IPS DF 4.7 (cell line): ENCODE results near the gene NTM.

ENCODE experiments used
- DNase-seq: peaks from one replicate; pipeline ENCODE4 v3.0.0-alpha.2; 2013; ENCODE audit warnings: low spot score; ENCODE audit errors: extremely low read depth

NTM gene

DNA sequence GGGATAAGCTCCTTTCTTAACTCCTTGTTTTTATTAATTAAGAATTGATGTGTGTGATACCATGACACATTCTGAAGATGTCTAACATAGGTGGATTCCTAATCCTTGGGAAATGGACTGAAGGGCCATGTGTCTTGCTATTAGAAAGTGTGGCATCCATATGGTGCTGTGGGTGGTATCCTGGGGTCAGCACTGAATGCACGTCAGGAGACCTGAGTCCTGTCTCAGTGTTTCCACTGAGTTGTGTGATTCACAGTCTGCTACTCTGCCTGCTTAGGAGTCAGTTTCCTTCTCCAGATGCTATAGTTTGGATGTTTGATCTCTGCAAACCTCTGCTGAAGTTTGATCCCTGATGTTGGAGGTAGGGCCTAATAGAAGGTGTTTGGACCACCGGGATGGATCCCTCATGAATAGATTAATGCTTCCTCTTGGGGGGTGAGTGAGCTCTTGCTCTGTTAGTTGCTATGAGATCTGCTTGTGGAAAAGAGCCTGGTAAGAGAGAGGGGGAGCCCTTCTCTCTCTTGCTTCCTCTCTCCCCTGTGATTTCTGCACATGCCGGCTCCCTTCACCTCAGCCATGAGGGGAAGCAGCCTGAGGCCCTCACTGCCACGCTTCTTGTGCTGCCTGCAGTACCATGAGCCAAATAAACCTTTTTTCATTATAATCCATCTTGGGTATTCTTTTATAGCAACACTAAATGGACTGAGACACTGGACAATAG is 666.5 kb downstream of the NTM start:
- no peak for DNase-seq

DNA sequence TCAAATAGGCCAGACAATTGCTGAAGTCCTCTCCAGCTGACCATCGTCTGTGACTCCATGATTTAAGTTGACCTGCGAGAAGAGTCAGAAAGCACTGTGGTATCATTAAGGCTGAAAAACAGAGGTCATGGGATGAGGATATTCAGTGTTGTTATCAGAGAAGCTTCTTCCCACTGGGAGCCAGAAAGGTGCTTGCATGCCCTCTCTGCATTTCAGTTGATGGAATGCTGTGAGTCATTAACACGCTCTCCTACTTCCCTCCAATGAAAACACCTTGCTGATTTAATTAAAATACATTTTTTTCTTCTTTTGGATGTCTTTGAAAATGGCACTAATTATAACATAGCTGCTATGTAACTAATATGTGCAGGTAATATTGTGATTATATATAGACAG is 667.0 kb downstream of the NTM start:
- peak; percentile 28 for DNase-seq

DNA sequence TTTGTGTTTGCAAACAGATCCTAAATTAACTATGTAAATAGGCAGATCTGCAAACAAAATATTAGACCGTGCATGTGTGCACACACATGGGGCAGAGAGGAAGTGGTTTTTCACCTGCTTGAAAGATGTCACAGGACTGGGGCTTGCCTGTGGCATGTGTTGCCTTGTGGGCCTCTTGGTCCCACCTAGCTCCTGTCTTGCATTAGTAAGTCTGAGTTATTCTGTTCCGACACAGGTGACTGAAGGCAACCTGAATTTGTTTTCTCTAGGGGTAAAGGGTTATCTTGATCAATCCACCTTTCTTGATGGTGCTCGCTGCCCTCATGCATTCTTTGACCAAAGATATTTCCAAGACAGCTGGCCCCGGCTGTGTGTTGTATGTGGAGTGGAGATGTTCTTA is 667.5 kb downstream of the NTM start:
- DNase-seq, result no peak

DNA sequence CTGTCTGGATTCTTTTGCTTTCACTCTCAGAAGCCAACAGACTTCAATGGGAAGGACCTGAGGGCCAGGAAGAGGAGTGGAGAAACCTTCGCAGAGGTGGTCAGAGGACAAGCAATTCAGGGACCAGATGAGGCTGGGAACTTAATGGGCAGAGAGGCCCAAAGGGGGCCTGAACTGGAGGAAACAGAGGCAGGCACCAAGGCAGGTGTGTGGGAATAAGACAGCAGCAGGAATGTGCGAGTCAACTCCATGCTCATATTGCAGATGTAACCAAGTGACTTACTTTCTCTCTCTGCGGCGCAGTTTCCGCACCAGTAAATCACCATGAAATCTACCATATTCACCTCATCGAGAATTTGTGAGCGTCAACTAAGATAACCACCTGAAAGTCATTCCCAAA is 669.1 kb downstream of the NTM start:
- DNase-seq, result no peak

DNA sequence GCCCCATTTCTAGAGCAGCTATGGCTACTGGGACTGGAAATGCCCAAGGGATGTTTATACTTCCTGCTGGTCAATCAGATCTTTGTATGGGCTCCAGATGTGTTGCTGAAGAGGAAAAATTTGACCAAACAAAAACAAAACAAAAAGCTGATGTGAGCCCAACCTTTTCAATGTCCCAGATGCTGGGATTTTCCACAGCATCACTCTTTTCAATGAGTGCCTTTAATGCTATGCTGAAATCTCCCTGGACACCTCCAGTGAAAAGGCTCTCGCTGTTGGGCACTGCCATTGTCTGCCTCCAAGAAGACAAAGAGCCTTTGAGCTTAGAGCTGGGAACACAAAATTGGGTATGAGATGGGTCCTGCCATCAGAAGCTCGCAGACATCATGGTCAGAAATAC is 671.9 kb downstream of the NTM start:
- no peak for DNase-seq

DNA sequence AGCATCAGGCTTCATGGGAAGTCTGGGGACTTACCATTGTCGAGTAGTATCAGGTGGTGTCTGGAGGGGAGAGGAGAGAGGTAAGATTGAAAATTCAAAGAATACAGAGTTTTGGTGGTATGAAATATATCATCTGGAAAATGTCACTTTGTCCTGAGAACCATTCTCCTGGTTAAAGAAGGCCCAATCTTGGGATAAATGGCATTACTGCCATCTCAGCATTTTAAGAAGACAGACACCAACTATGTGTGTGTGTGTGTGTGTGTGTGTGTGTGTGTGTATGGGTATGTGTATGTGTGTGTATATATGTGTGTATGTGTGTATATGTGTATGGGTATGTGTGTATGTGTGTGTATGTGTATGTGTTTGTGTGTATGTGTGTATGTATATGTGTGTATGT is 673.3 kb downstream of the NTM start:
- no peak for DNase-seq

DNA sequence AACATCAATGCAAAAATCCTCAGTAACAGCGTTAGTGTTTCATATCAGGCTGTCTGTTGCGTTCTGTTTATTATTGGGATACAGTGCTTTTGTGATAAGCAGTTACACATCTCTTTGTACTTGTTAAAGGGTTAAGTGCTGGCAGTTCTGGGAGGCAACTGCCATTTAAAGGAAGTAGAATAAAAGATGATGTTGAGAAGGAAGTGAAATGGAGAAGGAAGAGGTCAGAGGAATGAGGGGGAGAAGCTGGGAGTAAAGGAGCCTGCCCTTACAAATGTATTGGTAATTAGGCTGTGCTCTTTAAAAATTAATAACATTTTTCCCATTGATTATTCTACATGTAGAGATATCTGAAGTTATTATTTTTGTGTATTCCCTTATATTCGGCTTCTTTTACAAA is 674.7 kb downstream of the NTM start:
- no peak for DNase-seq

DNA sequence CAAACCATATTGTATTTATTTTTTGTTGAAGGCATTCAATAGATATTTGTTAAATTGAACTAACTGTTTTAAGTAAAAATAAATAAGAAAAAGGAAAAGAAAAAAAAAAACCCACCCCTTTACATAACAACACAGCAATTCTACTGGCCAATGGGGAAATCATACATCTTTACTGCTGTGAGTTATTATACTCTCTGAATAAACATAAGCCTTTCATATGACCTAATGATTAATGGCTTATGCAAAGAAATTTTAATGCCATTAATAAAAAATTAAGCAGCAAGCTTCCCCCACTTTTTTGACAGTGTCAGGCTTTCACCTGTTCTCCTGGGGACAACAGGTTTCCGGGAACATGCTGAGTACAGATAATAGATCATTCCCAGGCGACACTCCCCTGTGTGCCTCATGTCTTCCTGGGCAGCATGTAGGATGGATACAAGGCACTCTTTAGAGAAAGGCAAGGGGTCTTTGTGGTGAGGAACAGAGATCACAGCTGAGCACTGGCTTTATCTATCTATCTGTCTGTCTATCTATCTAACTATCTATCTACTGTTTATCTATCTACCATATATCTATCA is 676.0 kb downstream of the NTM start:
- no peak for DNase-seq

DNA sequence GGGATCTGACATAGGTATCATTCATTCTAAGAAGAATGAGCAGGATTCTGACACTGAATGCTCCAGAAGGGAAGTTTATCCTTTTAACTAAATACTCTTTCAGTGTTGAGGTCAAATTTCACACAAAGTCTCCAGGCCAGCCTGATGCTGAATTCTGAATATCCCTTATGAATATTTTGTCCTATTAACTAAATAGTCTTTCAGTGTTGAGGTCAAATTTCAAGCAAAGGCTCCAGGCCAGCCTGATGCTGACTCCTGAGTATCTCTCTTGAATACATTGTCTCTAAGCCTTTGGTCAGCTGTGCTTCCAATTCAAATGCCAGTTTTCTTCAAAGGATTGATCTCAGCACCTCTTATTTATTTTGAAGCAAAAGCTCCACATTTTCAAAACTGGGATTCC is 676.8 kb downstream of the NTM start:
- no peak for DNase-seq

DNA sequence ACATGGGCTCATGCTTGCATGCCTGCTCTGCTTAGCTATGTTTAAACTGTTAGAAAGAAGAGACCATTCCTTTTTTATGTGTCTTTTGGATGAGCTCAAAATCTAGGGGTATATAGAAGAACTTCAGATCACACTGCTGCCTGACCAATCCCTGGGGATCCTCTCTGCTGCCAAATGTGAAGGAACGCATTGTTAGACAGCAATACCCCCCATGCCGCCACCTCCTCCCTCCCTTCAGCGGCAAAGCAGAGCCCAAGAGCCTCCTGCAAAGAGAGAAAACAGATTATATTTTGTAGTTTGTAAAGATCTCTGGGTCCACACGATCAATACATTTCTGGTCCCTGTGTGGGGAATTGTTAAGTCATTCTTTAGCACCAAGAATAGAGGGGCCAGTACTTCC is 677.6 kb downstream of the NTM start:
- DNase-seq, result no peak

DNA sequence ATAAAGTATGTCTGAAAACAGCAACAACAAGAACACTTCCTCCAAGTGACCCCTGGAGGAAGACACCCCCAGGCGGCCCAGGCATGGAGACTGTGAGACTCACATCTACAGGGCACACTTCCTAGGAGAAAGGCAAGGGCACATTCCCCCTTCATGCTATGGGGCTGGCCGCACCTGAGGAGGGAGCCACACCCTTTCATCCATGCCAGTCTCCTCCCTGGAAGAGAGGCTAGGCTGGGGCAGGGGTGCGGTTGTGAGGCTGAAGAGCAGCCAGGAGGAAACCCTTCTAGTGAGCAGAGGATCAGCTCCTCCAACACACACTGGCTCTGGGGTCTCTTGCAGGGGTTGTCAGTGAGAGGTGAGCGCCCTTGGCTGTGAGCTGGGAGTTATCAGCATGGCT is 678.8 kb downstream of the NTM start:
- no peak for DNase-seq

DNA sequence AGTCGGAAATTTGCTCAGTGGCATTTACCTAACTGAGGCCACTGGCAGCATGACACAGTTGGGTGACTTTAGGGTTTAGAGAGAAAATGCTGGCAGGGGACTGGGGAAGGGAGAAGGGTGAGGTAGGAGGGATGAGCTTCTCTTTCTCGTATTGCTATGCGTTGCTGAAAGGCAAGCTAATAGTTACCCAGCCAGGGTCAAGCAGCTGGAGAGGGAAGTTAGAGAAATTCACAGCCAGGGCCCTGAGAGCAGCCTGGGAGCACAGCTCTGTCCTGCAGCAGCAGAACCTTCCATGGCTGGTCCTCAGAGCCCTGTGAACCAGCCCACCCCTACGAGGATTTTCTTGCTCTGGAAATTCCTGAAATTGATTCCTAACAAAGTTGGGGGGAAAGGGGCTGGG is 679.6 kb downstream of the NTM start:
- DNase-seq, result no peak

DNA sequence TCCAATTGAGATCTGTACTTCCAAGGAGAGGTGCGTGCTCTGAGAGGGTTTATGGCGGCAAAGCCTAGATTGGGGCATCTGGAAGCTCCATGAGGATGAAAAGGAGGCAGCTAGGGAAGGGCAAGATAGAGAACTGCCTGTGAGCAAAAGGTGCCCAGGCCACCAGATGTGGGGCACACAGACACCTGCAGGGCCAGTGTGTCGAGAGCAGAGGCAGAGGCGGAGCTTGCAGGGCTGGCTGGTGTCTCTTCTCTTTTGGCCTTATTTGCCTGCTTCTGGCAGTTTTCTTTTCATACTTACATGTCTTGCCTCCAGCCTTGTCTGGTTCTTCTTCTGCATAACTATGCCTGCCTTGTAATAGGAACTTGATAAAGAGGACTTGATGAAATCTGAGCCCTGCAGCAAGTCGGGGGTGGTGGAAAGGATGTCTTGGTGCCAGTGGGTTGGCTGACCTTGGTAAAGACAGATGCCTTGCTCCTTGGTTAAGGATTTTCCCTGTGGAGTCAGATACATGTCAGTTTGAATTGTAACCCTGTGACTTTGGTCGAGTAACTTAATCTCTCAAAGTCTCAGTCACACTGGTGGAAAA is 680.3 kb downstream of the NTM start:
- DNase-seq, result no peak

DNA sequence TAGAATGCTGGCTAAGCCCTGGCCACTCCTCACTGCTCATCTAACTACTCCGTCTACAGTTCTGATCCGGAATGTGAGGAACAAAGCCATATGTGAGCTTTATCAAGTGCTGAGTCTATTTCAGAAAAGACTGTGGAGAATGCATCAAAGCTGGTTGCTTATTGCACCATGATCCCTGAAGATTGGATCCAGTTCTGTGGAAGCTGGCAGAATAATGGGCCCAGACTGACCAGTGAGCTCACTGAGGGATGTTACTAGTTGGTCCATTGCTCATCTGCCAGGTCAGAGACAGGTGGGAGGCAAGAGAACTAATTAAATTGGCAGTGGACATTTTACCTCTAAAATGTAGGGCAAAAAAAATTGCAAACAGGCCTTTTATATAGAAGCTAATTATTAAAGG is 681.3 kb downstream of the NTM start:
- no peak for DNase-seq

DNA sequence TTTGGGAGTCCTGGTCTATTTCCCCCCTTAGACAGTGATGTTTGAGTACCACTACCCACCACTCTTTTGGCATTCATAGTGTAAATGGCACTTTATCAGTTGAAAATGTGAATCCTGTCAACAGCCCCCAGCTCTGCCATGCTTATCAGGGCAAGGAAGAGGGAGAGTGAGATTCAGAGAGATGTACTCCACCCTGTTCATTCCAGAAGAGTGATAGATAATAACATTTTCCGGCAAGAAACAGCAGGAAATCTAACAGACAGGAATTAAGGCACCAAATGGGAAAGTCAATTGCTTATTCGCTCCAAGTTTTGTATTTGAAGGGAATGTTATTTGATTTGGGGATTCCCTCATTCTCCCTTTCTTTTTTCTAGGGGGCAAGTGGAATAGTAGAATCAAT is 681.9 kb downstream of the NTM start:
- DNase-seq, result no peak

DNA sequence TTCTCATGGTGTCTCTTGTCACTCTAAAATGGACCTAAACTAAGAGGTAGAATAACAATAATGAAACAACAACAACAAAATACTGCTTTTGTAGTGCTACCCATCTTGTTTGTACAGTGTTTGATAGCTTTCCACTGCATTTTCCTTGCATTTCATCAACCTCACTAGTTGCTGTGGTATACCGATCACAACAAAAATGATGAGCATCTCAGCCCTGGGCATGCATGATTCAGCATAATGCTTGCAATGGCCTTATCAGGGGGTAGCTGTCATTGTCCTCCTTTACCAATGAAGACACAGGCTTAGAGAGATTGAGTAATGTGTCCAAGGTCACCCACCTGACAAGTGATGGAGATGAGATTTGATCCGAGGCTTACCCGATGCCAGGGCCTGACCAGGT is 682.5 kb downstream of the NTM start:
- DNase-seq, result no peak

DNA sequence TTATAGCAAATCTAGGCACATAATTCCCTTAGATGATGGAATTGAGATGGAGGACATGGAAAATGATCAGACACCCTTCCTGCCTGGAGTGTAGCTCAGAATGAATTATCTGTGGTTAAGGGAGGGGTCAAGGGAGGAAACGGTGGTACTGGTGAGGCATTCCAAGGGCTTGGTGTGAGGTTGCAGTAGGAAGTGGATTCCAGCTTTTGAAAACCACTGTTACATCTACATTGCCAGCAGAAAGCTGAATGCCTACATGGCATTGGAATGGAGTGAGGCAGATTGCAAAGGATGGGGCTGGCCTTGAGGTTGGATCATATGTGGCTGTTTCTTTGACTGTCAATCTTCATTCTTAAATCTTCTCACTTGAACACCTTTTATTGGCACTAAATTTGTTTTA is 684.4 kb downstream of the NTM start:
- DNase-seq, result no peak

DNA sequence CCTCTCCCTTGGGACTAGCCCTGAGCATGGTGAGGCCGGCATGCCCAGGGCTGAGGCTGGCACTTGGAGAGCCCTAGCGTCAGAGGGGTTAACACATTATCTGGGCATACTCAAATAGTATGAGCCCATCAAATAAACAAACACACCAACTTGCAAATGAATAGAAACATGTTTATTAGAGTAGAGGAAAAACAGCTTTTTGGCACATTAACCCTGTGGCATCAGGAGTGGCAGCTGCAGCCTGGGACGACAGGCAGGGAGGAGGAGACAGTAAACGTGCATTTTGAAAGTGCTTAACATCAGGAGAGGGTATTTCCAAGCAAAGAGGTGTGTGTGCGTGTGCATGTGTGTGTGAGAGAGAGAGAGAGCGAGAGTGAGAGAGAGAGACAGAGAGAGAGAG is 684.9 kb downstream of the NTM start:
- no peak for DNase-seq

DNA sequence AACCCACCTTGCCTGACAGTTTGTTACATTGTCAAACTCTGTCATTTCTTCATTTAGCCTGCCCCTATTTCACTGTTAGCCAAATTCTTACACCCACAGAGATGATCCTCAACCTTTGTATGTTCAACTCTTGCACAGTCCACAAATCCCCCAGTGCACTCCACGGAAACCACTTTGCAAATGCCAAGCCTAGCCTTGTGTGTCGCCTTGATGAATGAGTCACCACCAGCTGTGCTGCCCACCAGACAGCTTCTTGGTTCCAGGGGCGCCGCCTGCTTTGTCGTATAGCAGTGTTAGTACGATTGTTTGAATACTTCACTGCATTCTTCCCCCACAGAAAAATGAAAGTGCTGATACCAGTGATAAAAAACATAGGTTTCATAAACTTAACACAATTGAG is 686.3 kb downstream of the NTM start:
- no peak for DNase-seq

DNA sequence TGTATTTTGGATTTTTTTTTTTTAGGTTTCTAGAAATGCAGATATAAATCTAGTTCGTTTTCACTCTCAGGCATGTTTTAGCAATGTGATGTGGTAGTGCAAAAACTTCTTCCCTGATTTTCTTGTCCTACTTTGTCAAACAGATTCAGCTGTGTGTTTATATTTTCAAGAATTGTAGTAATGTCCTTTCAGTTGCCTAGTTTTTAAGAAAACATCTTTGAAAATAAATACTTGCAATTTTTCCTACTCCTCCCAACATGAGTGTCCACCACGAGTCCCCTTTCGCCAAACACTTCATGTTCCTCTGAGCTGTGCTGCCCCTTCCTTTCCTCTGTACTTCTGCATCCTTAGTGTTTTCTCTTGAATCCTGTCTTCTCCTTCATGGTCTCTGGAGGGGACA is 686.9 kb downstream of the NTM start:
- no peak for DNase-seq

DNA sequence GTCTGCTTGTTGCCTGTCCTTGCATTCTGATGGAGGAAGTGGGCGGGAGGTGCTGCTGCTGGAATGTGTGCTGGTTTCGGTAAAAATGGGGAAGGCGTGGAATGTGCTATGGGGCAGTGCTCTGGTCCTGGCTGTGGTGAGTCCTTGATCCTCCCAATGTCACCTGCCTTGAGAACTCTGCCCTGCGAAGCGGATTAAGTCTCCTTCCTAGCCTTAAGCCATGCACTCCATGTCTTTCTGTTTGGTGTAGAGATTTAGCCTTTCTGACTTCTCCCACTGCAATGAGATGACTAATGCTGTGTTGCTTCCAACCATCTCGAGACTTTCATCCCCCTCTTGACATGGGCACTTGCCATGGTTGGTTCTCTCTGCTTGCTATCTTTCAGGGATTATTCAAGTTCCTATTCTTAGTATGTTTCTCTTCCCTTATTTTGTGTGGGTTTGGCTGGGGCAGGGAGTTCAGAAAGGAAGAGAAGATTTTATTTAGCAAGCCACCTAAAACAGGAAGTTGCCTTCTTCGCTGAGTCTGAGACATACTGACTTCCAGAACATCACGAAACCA is 687.9 kb downstream of the NTM start:
- DNase-seq, result no peak

DNA sequence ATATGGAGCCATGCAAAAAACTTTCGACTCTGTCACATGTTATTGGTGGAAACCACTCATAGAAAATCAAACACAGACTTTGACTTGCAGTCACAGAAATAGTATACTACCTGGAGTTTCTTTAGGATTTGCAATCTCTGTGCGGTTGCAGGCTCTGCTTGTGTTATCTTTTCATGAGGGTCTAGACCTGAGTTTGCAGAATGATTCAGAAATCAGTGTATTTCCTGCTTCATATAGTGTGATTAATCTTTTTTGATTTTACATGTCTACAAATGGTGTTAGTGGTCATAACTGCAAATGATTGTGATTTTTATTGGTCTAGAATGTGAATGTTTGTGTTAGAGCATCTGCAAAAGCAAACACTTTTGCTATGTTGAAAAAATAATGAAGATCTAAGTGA is 690.2 kb downstream of the NTM start:
- DNase-seq, result no peak

DNA sequence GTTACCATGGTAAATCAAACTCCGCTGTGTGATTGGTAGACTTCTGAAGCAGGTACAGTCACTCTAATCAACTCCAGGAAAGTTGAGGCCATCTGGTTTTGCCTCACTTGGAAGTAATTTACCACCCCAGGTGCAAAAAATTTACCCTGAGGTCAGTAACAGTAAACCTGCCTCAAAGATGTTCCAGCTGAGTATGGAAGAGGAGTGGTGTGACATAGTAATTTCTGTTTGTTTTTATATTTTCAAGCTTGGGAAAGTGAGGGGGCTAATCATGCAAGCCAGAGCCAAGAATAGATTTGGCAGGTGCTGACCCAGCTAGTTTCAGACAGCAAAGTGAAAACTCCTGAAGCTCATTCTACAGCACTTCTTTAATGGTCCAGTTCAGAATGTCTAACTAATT is 691.6 kb downstream of the NTM start:
- no peak for DNase-seq
